Measurements from ENCODE around the gene KRT3. TPM values are rescaled to one million over a fixed set of nuclear protein-coding genes. Genes with fewer than 3 reads are reported as not detected.

KRT3 gene
- total RNA-seq, 1 donor from 2014 or later: not detected

- intact Hi-C loops (cut with DNase I): no loop called here
- no peak for ATAC-seq
- no peak overlapping the region for H3K4me3 ChIP-seq
Observed at GRCh38 chr12:52774629-52775250, 21.2 kb downstream of the KRT3 start.

GRCh38 chr12:52772772-52773171 is 23.1 kb downstream of the KRT3 start:
- Histone ChIP-seq H3K27ac (no peak overlapping the region), H3K36me3 (no peaks in the 10 kb centered on the region), H3K9me3 (no peaks in the 10 kb centered on the region), H3K27me3 (peaks cover 6% of the 10 kb centered on the region), H3K4me1 (no peaks in the 10 kb centered on the region), H3K4me3 (no peak overlapping the region)
- no peak for TF ChIP-seq CTCF (IDR thresholded peaks at IDR 0.05)
- ATAC-seq (peak; percentile 54), DNase-seq (no peak)
- intact Hi-C loops (cut with DNase I): no loop called here

More at GRCh38 chr12:52774629-52775250, 21.2 kb downstream of the KRT3 start:
- no peaks in the 10 kb centered on the region for H3K9me3 ChIP-seq
- H3K36me3 ChIP-seq: no peaks in the 10 kb centered on the region
- peak; percentile 37 for DNase-seq
- no peak overlapping the region for H3K27ac ChIP-seq
- peaks cover 16% of the 10 kb centered on the region for H3K27me3 ChIP-seq
- H3K4me1 ChIP-seq: no peaks in the 10 kb centered on the region
- no peak for TF ChIP-seq CTCF (IDR thresholded peaks at IDR 0.05)

GRCh38 chr12:52772188-52772587 is 23.7 kb downstream of the KRT3 start:
- ATAC-seq: no peak
- Histone ChIP-seq H3K27me3 (peaks cover under 1% of the 10 kb centered on the region), H3K4me3 (no peak overlapping the region), H3K27ac (no peak overlapping the region), H3K4me1 (no peaks in the 10 kb centered on the region), H3K36me3 (no peaks in the 10 kb centered on the region), H3K9me3 (no peaks in the 10 kb centered on the region)
- intact Hi-C loops (cut with DNase I): no loop called here
- no peak for TF ChIP-seq CTCF (IDR thresholded peaks at IDR 0.05)
- DNase-seq: no peak

GRCh38 chr12:52771505-52771904 is 24.4 kb downstream of the KRT3 start:
- intact Hi-C loops (cut with DNase I): no loop called here
- no peak for ATAC-seq
- H3K36me3 ChIP-seq: no peaks in the 10 kb centered on the region
- no peaks in the 10 kb centered on the region for H3K4me1 ChIP-seq
- no peak overlapping the region for H3K27ac ChIP-seq
- DNase-seq: no peak
- no peak overlapping the region for H3K4me3 ChIP-seq
- no peaks in the 10 kb centered on the region for H3K27me3 ChIP-seq
- TF ChIP-seq CTCF (IDR thresholded peaks at IDR 0.05): no peak
- no peaks in the 10 kb centered on the region for H3K9me3 ChIP-seq

GRCh38 chr12:52771088-52771487 is 24.8 kb downstream of the KRT3 start:
- H3K27me3 ChIP-seq: no peaks in the 10 kb centered on the region
- no peaks in the 10 kb centered on the region for H3K4me1 ChIP-seq
- H3K9me3 ChIP-seq: no peaks in the 10 kb centered on the region
- DNase-seq: no peak
- intact Hi-C loops (cut with DNase I): no loop called here
- no peak for ATAC-seq
- no peak overlapping the region for H3K27ac ChIP-seq
- no peaks in the 10 kb centered on the region for H3K36me3 ChIP-seq
- H3K4me3 ChIP-seq: no peak overlapping the region
- no peak for TF ChIP-seq CTCF (IDR thresholded peaks at IDR 0.05)

GRCh38 chr12:52769946-52770345 is 26.0 kb downstream of the KRT3 start:
- ATAC-seq (no peak), DNase-seq (no peak)
- Histone ChIP-seq H3K27me3 (no peaks in the 10 kb centered on the region), H3K4me1 (no peaks in the 10 kb centered on the region), H3K27ac (no peak overlapping the region), H3K9me3 (no peaks in the 10 kb centered on the region), H3K36me3 (no peaks in the 10 kb centered on the region), H3K4me3 (no peak overlapping the region)
- no peak for TF ChIP-seq CTCF (IDR thresholded peaks at IDR 0.05)
- intact Hi-C loops (cut with DNase I): no loop called here

Measured in upper lobe of right lung (tissue), 1 donor.